ENCODE measurements around the gene USP6. TPM values are rescaled to one million over a fixed set of nuclear protein-coding genes. Genes with fewer than 3 reads are reported as not detected.

Gene USP6
- total and polyA plus RNA-seq, 4 donors: under 0.01 to 0.18 (median 0.05) TPM; not detected in 1

DNA sequence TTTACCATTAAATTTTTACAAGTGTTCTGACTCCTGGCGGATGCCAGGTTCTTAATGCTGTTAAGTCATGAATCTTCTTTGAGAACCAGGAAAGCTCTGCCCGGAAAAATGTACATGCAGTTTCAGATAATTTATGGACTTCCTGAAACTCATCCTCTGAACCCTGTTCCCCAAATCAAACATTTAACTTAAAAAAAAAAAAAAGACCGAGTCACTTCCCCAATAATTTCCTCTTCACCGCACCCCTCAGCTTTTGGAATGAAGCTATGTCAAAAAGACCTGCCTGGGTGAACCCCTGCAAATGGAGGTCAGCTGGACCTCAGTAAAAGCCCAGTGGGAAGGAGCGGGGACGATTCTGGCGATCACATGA is 19.1 kb upstream of the USP6 start:
- Histone ChIP-seq H3K4me1 (ENCODE audit: control insufficient read depth in 4 of 4, insufficient read depth in 4 of 4, low read length in 3 of 4) (no peaks in the 10 kb centered on the region), H3K27me3 (ENCODE audit: control insufficient read depth in 4 of 4, insufficient read depth in 4 of 4, low read length in 3 of 4) (peaks cover 0 to 5% (median 0%) of the 10 kb centered on the region in 4 donors), H3K27ac (ENCODE audit: low read depth in 1 of 2, low read length in 2 of 2) (no peak overlapping the region), H3K4me3 (ENCODE audit: low read depth in 1 of 3, low read length in 3 of 3) (peak overlapping the region; percentile 43 to 46 (median 46)), H3K9me3 (ENCODE audit: control insufficient read depth in 4 of 4, low read length in 3 of 4) (peaks cover 38 to 58% (median 48%) of the 10 kb centered on the region in 4 donors), H3K9ac (ENCODE audit: low read depth in 1 of 2, low read length in 2 of 2) (no peak overlapping the region), H3K36me3 (ENCODE audit: control insufficient read depth in 4 of 4, insufficient read depth in 3 of 4, low read depth in 1 of 4, low read length in 3 of 4) (peaks cover 0 to 5% (median 2%) of the 10 kb centered on the region in 4 donors)
- WGBS: 21% methylated on average over 7 of the region's 7 CpGs
- no peak for DNase-seq (ENCODE audit: low spot score)
- TF ChIP-seq, protein P1, sequence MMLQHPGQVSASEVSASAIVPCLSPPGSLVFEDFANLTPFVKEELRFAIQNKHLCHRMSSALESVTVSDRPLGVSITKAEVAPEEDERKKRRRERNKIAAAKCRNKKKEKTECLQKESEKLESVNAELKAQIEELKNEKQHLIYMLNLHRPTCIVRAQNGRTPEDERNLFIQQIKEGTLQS (IDR thresholded peaks at IDR 0.05): no peak
- TF ChIP-seq TAF1 (conservative IDR thresholded peaks at IDR 0.05) (no peak), RAD21 (IDR thresholded peaks at IDR 0.05) (no peak), EGR1 (IDR thresholded peaks at IDR 0.05; ENCODE audit: low read depth in 2 of 2) (no peak), SP1 (IDR thresholded peaks at IDR 0.05) (no peak), GABPA (IDR thresholded peaks at IDR 0.05 in 1 of 2, conservative IDR thresholded peaks at IDR 0.05 in 1 of 2) (no peak), MAX (IDR thresholded peaks at IDR 0.05) (no peak), NR2F2 (IDR thresholded peaks at IDR 0.05) (no peak), JUND (IDR thresholded peaks at IDR 0.05) (no peak), FOXA2 (IDR thresholded peaks at IDR 0.05) (no peak), FOXA1 (IDR thresholded peaks at IDR 0.05) (no peak), HNF4G (IDR thresholded peaks at IDR 0.05) (no peak), RXRA (IDR thresholded peaks at IDR 0.05) (no peak), HNF4A (conservative IDR thresholded peaks at IDR 0.05) (no peak), ZBTB33 (IDR thresholded peaks at IDR 0.05) (no peak), YY1 (IDR thresholded peaks at IDR 0.05) (no peak)
- TF ChIP-seq, protein P2, sequence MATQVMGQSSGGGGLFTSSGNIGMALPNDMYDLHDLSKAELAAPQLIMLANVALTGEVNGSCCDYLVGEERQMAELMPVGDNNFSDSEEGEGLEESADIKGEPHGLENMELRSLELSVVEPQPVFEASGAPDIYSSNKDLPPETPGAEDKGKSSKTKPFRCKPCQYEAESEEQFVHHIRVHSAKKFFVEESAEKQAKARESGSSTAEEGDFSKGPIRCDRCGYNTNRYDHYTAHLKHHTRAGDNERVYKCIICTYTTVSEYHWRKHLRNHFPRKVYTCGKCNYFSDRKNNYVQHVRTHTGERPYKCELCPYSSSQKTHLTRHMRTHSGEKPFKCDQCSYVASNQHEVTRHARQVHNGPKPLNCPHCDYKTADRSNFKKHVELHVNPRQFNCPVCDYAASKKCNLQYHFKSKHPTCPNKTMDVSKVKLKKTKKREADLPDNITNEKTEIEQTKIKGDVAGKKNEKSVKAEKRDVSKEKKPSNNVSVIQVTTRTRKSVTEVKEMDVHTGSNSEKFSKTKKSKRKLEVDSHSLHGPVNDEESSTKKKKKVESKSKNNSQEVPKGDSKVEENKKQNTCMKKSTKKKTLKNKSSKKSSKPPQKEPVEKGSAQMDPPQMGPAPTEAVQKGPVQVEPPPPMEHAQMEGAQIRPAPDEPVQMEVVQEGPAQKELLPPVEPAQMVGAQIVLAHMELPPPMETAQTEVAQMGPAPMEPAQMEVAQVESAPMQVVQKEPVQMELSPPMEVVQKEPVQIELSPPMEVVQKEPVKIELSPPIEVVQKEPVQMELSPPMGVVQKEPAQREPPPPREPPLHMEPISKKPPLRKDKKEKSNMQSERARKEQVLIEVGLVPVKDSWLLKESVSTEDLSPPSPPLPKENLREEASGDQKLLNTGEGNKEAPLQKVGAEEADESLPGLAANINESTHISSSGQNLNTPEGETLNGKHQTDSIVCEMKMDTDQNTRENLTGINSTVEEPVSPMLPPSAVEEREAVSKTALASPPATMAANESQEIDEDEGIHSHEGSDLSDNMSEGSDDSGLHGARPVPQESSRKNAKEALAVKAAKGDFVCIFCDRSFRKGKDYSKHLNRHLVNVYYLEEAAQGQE (IDR thresholded peaks at IDR 0.05): no peak
- TF ChIP-seq, protein P3, sequence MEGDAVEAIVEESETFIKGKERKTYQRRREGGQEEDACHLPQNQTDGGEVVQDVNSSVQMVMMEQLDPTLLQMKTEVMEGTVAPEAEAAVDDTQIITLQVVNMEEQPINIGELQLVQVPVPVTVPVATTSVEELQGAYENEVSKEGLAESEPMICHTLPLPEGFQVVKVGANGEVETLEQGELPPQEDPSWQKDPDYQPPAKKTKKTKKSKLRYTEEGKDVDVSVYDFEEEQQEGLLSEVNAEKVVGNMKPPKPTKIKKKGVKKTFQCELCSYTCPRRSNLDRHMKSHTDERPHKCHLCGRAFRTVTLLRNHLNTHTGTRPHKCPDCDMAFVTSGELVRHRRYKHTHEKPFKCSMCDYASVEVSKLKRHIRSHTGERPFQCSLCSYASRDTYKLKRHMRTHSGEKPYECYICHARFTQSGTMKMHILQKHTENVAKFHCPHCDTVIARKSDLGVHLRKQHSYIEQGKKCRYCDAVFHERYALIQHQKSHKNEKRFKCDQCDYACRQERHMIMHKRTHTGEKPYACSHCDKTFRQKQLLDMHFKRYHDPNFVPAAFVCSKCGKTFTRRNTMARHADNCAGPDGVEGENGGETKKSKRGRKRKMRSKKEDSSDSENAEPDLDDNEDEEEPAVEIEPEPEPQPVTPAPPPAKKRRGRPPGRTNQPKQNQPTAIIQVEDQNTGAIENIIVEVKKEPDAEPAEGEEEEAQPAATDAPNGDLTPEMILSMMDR (IDR thresholded peaks at IDR 0.05; ENCODE audit: low read depth, low read length, missing input control): no peak
